GM10847 (cell line): Measurements from ENCODE around the gene SH3RF3.

Experiments
- POLR2A ChIP-seq: IDR thresholded peaks from 2 replicates; pipeline ENCODE4 v1.6.1; 2011; ENCODE audit not compliant: insufficient read length; ENCODE audit errors: extremely low read depth

The SH3RF3 gene

DNA sequence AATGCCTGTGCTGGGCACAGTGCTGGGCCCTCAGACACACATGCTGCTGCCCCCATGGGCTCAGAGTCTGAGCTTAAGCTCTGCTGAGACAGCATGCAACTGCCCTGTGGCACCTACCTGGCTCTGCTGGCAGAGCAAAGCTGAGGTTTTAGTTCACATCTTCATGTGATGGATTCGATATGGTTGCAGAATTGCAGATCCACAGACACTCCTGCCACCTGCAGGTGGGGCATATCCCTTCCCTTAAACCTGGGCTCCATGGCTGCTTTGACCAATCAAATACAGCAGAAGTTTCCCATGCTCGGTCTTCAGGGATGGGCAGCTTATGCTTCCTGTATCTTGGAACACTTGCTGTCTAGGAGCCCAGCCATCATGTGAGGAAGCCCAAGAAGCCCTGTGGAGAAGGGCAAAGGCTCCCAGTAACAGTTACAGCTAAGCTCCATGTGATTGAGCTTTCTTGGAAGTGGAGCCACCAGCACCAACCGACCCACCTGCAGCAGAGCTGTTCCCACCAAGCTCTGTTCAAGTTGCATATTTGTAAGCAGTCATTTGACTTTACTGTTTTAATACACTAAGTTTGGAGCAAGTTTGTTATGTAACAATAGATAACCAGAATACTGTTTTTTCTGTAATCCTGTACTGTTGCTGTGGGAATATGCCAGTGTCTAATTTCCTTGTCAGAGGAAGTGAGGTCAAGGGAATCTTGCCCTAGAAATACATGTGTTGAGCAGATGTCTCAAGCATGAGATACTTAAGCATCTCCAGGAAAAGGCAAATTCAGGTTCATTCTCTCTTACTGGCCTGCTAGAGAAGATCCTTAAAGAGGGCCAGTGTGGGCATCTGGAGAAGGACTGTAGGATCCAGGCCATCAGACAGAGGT, 79.3 kb downstream of the SH3RF3 start:
- no peak for TF ChIP-seq POLR2A

DNA sequence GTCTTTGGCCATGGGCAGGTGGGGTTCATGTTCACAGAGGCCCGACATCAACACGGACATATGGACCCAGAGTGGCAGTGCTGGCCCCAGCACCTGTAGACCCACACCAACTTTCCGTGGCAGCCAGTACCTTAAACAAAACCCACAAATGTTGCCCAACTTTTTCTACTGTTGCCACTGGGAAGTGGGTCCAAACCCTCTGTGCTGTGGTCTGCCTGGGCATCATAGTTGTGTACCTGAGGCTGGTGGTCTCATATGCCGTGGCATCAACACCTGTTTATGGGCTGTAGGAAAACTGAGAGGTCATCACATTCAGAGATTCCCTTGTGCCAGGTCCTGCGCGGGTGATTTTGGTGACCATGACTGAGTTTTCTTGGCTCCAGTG, 79.9 kb downstream of the SH3RF3 start:
- no peak for TF ChIP-seq POLR2A

DNA sequence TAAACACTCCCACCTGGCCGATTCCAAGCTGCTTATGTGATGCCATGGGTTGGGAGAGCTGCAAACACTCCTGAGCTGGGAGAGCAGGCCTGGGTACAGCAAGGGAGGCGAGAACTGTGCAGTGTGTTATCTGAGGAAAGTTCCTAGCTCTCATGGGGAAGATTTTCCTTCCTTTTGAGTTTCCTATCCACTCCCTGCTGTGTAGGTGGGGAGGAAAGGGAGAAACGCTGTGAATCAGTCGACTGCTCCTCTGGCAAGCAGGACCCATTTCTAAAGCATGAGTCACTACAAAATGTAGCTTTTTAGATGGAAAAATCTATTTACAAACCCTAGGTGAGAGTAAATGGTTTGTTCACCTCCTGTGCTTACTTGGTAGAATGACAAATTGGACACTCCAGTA, 80.4 kb downstream of the SH3RF3 start:
- no peak for TF ChIP-seq POLR2A

- TF ChIP-seq POLR2A, result no peak
Measured at GRCh38 chr2:109209941-109210340, 80.9 kb downstream of the SH3RF3 start.

GRCh38 chr2:109210431-109211200, 81.6 kb downstream of the SH3RF3 start:
- no peak for TF ChIP-seq POLR2A

- no peak for TF ChIP-seq POLR2A
Measured at GRCh38 chr2:109211315-109211714, 82.3 kb downstream of the SH3RF3 start.

DNA sequence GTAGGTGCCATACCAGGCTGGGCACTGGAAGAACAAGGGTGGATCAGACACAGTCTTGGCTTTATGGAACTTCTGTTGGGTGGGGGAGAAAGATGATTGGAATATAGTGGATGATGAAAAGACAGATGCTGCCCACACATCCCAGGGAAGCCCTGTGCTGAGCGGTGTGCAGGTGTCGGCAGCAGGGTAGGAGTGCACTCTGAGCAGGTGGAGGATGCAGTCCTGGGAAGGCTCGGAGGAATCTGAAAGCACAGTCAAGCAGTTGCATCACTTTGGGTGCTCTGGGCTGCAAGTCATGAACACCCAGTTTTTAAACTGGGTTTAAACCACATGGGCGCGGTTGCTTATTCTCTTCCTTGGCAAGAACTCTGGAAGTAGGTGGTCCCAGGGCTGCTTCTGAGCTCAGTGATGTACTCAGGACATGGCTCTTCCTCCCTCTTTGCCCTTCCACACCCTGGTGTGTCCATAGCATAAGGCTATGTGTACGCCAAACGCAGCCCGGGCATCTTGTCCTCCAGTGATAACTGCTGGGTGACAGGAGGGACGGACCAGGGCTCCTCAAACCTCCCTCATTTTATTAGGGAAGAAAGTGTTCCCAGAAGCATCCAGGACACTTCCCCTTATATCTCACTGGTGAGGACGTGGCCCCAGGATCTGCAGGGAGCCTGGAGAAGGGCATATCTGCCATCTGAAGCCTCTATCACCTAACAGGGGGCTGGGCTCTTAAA, 84.0 kb downstream of the SH3RF3 start:
- TF ChIP-seq POLR2A, result no peak

- TF ChIP-seq POLR2A, result no peak
Measured at GRCh38 chr2:109213646-109214433, 84.8 kb downstream of the SH3RF3 start.

GRCh38 chr2:109214651-109215371, 85.8 kb downstream of the SH3RF3 start:
- TF ChIP-seq POLR2A, result no peak

- no peak for TF ChIP-seq POLR2A
Measured at GRCh38 chr2:109215866-109216265, 86.9 kb downstream of the SH3RF3 start.

DNA sequence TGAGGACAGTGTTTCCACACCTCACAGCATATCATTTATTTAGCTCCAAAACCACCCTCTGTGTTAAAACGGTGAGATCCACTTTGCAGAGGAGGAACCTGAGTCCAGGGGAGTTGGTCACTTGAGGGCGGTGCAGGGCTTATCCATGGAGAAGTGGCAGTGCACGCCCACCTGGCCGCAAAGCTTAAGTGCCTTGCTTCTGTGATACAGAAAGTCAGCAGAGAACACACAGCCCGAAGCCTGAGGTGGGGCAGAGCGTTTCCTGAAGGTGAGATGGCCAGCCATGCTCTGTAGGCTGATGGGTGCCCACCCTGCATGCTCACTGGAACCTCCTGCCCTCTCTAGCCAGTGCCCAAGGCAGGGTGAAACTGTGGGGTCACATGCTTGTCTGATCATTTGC, 87.3 kb downstream of the SH3RF3 start:
- no peak for TF ChIP-seq POLR2A

- TF ChIP-seq POLR2A, result no peak
Measured at GRCh38 chr2:109217362-109218086, 88.5 kb downstream of the SH3RF3 start.

DNA sequence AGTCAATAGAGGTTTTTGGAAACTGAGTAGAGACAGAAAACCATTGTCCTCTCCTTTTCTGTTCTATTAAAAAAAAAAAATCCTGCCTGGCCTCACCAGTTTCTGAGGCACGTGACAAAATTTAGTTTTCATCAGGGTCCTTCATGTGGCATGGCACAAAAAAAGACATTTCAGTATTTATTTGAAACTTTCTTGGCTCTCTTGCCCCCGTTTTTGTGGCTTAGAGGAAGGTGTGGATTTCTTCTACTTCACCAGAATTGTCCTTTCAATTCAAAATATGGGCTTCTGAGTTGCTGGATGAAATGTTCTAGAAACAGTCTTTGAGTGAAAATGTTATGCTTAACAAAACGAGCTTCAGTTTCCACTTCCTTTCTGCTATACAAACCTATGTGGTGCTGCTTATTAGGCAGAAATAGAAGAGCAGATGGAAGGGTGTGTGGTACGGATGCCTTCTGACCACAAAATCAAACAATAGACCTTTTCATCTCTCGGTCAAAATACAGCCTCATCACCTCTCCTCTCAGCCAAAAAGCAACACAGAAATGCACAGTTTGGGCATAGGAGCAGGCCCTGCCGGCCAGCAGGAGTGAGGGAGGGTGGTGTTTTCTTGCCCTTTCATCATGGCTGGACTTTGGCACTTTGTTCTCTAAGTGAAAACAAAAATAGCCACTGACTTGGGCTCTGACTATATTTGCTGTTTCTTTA, 89.2 kb downstream of the SH3RF3 start:
- TF ChIP-seq POLR2A, result no peak
